ENCODE data around the gene LAMA5.

DNA sequence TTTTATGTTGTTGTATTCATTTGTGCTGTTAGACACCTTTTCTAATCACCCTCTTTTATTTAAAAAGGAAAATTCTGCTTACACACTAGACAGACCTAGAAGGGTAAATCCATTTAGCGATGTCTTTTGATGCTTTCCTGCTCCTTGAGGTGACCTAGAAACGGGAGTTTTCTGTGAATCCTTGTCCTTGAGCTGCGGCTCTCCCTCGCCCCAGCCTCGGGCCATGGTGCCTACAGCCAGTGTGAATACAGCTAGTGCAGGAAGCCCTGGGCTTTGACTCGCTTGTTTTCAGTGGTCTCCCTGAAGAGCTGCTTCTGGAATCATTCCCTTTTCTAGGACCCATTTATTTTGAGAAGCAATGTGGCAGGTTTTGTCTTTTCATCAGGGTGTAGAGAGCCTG is 82.0 kb downstream of the LAMA5 start:
- TF ChIP-seq EZH2phosphoT487 (IDR thresholded peaks at IDR 0.05; ENCODE audit: borderline replicate concordance, low read depth, low read length) (no peak), CTCF (conservative IDR thresholded peaks at IDR 0.05; ENCODE audit: low read length) (no peak)

Measured in OCI-LY7 (cell line).